ENCODE measurements around the gene WNT3.

Gene WNT3

GRCh38 chr17:46753776-46754175 lies 64.7 kb downstream of the WNT3 start:
- Histone ChIP-seq H3K4me1 (ENCODE audit: insufficient read depth, low read length, severe bottlenecking) (peaks cover 22% of the 10 kb centered on the region), H3K4me2 (ENCODE audit: low read length) (no peak overlapping the region), H2AFZ (ENCODE audit: low read length) (no peak overlapping the region), H3K36me3 (ENCODE audit: insufficient read depth, low read length) (peaks cover 80% of the 10 kb centered on the region), H3K9me2 (ENCODE audit: low read depth, low read length) (no peaks in the 10 kb centered on the region), H3K27me3 (ENCODE audit: insufficient read depth, low read length) (no peaks in the 10 kb centered on the region), H3K9me3 (ENCODE audit: low read length) (no peaks in the 10 kb centered on the region), H4K20me1 (ENCODE audit: insufficient read depth, low read length) (no peaks in the 10 kb centered on the region), H3K9ac (ENCODE audit: low read length) (no peak overlapping the region), H3F3A (ENCODE audit: insufficient read depth, low read length) (no peaks in the 10 kb centered on the region), H3K79me2 (ENCODE audit: insufficient read depth, low read length) (no peaks in the 10 kb centered on the region), H3K27ac (ENCODE audit: low read depth, low read length, poor library complexity, severe bottlenecking) (no peak overlapping the region), H3K4me3 (ENCODE audit: low read depth, low read length, poor library complexity, severe bottlenecking) (no peak overlapping the region)
- TF ChIP-seq EZH2 (IDR thresholded peaks at IDR 0.05; ENCODE audit: borderline replicate concordance, low read length) (no peak), CTCF (IDR thresholded peaks at IDR 0.05; ENCODE audit: low read length) (no peak)

GRCh38 chr17:46751425-46751824 lies 67.1 kb downstream of the WNT3 start:
- H3F3A ChIP-seq (ENCODE audit: insufficient read depth, low read length), result no peaks in the 10 kb centered on the region
- H3K4me2 ChIP-seq (ENCODE audit: low read length), result no peak overlapping the region
- H4K20me1 ChIP-seq (ENCODE audit: insufficient read depth, low read length), result no peaks in the 10 kb centered on the region
- H3K36me3 ChIP-seq (ENCODE audit: insufficient read depth, low read length), result peaks cover 77% of the 10 kb centered on the region
- H3K27me3 ChIP-seq (ENCODE audit: insufficient read depth, low read length), result no peaks in the 10 kb centered on the region
- no peak overlapping the region for H3K9ac ChIP-seq (ENCODE audit: low read length)
- peaks cover 24% of the 10 kb centered on the region for H3K4me1 ChIP-seq (ENCODE audit: insufficient read depth, low read length, severe bottlenecking)
- no peaks in the 10 kb centered on the region for H3K79me2 ChIP-seq (ENCODE audit: insufficient read depth, low read length)
- H3K9me2 ChIP-seq (ENCODE audit: low read depth, low read length), result no peaks in the 10 kb centered on the region
- no peak overlapping the region for H3K4me3 ChIP-seq (ENCODE audit: low read depth, low read length, poor library complexity, severe bottlenecking)
- no peak overlapping the region for H3K27ac ChIP-seq (ENCODE audit: low read depth, low read length, poor library complexity, severe bottlenecking)
- no peaks in the 10 kb centered on the region for H3K9me3 ChIP-seq (ENCODE audit: low read length)
- TF ChIP-seq CTCF (IDR thresholded peaks at IDR 0.05; ENCODE audit: low read length) (no peak), EZH2 (IDR thresholded peaks at IDR 0.05; ENCODE audit: borderline replicate concordance, low read length) (no peak)
- H2AFZ ChIP-seq (ENCODE audit: low read length), result no peak overlapping the region

- no peaks in the 10 kb centered on the region for H3K27me3 ChIP-seq (ENCODE audit: insufficient read depth, low read length)
- H3K9me3 ChIP-seq (ENCODE audit: low read length), result no peaks in the 10 kb centered on the region
- no peak overlapping the region for H3K4me2 ChIP-seq (ENCODE audit: low read length)
- H3K27ac ChIP-seq (ENCODE audit: low read depth, low read length, poor library complexity, severe bottlenecking), result no peak overlapping the region
- no peaks in the 10 kb centered on the region for H3K79me2 ChIP-seq (ENCODE audit: insufficient read depth, low read length)
- no peaks in the 10 kb centered on the region for H3K9me2 ChIP-seq (ENCODE audit: low read depth, low read length)
- no peak overlapping the region for H2AFZ ChIP-seq (ENCODE audit: low read length)
- no peaks in the 10 kb centered on the region for H3F3A ChIP-seq (ENCODE audit: insufficient read depth, low read length)
- TF ChIP-seq CTCF (IDR thresholded peaks at IDR 0.05; ENCODE audit: low read length) (no peak), EZH2 (IDR thresholded peaks at IDR 0.05; ENCODE audit: borderline replicate concordance, low read length) (no peak)
- H4K20me1 ChIP-seq (ENCODE audit: insufficient read depth, low read length), result no peaks in the 10 kb centered on the region
- H3K36me3 ChIP-seq (ENCODE audit: insufficient read depth, low read length), result peaks cover 28% of the 10 kb centered on the region; the same call in 1 of the 2 replicates
- peaks cover 13% of the 10 kb centered on the region for H3K4me1 ChIP-seq (ENCODE audit: insufficient read depth, low read length, severe bottlenecking)
- no peak overlapping the region for H3K9ac ChIP-seq (ENCODE audit: low read length)
- H3K4me3 ChIP-seq (ENCODE audit: low read depth, low read length, poor library complexity, severe bottlenecking), result no peak overlapping the region
Measured at GRCh38 chr17:46745376-46745775, 73.1 kb downstream of the WNT3 start.

Measured in OCI-LY1 (cell line).